SK-N-SH (cell line): ENCODE data around the gene MGLL.

Experiments used
- CTCF ChIP-seq: fragments of 200-600 bp; sonication (generic); IDR thresholded peaks from 2 replicates; pipeline ENCODE4 v1.6.1; 2017; ENCODE audit warnings: antibody characterized with exemption, mild to moderate bottlenecking, moderate library complexity
- EP300 ChIP-seq, 2 experiments: IDR thresholded peaks; 2 replicates each; pipeline versions ENCODE4 v1.4.0 to v1.6.1; 2012; ENCODE audit warnings: borderline replicate concordance in 1 of 2, low read depth in 1 of 2, low read length in 1 of 2
- EZH2phosphoT487 ChIP-seq: fragments of 200-600 bp; sonication (generic); IDR thresholded peaks from 2 replicates; pipeline ENCODE4 v1.6.1; 2017; ENCODE audit warnings: low read depth, mixed run types, mild to moderate bottlenecking, antibody characterized with exemption, moderate library complexity, borderline replicate concordance
- FOXJ3 ChIP-seq: sonication (generic); formaldehyde crosslinking; IDR thresholded peaks from 2 replicates; pipeline ENCODE4 v1.5.1; 2020; ENCODE audit warnings: mild to moderate bottlenecking, missing genetic modification reagents
- MXI1 ChIP-seq: IDR thresholded peaks from 2 replicates; pipeline ENCODE4 v1.6.1; 2012; ENCODE audit warnings: mild to moderate bottlenecking, low read depth, low read length, improper control_type of control experiment
- POLR2AphosphoS5 ChIP-seq: IDR thresholded peaks from 2 replicates; pipeline ENCODE4 v1.6.1; 2012; ENCODE audit warnings: low read depth, low read length
- RAD21 ChIP-seq: IDR thresholded peaks from 2 replicates; pipeline ENCODE4 v1.6.1; 2012; ENCODE audit warnings: mild to moderate bottlenecking, low read length
- REST ChIP-seq: IDR thresholded peaks from 2 replicates; pipeline ENCODE4 v1.6.1; 2012; ENCODE audit warnings: mild to moderate bottlenecking, low read depth, low read length, moderate library complexity
- RFX5 ChIP-seq: IDR thresholded peaks from 2 replicates; pipeline ENCODE4 v1.6.1; 2012; ENCODE audit warnings: mild to moderate bottlenecking, improper control_type of control experiment, low read length
- RXRA ChIP-seq: IDR thresholded peaks from 2 replicates; pipeline ENCODE4 v1.4.0; 2012; ENCODE audit warnings: low read depth, mild to moderate bottlenecking, borderline replicate concordance
- TEAD4 ChIP-seq: IDR thresholded peaks from 2 replicates; pipeline ENCODE4 v1.4.0; 2012; ENCODE audit warnings: mild to moderate bottlenecking, borderline replicate concordance; ENCODE audit not compliant: insufficient read depth
- USF2 ChIP-seq: fragments of 150-350 bp; IDR thresholded peaks from 2 replicates; pipeline ENCODE4 v1.6.1; 2017; ENCODE audit warnings: antibody characterized with exemption, low read length, low read depth, borderline replicate concordance

- no peak for TF ChIP-seq RFX5
- TF ChIP-seq CTCF, result no peak
- no peak for TF ChIP-seq REST
- TF ChIP-seq FOXJ3 (CRISPR knock-in tag), result no peak
- no peak for TF ChIP-seq USF2
- TF ChIP-seq EZH2phosphoT487, result no peak
- no peak for TF ChIP-seq POLR2AphosphoS5
- TF ChIP-seq RAD21, result no peak
- no peak for TF ChIP-seq EP300 (IDR thresholded peaks at IDR 0.05; ENCODE audit: borderline replicate concordance in 1 of 2, low read depth in 1 of 2, low read length in 1 of 2)
- TF ChIP-seq RXRA, result no peak
- TF ChIP-seq TEAD4, result no peak
- TF ChIP-seq MXI1, result no peak
Measured at GRCh38 chr3:127718245-127718915, 103.9 kb downstream of the MGLL start.
